Neuronal stem cell (in vitro differentiated cells): ENCODE data around the gene NUP214.
A peak's percentile ranks its signal among the peaks of the same experiment; 100 is the strongest.

Experiments
- DNase-seq: peaks from one replicate; pipeline ENCODE4 v3.0.0-alpha.2; 2013; ENCODE audit warnings: low spot score
- H2AFZ ChIP-seq: one replicate; pipeline ENCODE4 v1.6.1; 2013; ENCODE audit warnings: mild to moderate bottlenecking, low read length, inconsistent platforms
- H2AK5ac ChIP-seq: 2 replicates; pipeline ENCODE4 v1.6.1; 2013; ENCODE audit warnings: low read depth, mild to moderate bottlenecking, inconsistent platforms, low read length, moderate library complexity, mixed read lengths
- H2BK120ac ChIP-seq: 2 replicates; pipeline ENCODE4 v1.6.1; 2013; ENCODE audit warnings: low read depth, mild to moderate bottlenecking, inconsistent platforms, low read length, moderate library complexity, mixed read lengths
- H2BK12ac ChIP-seq: one replicate; pipeline ENCODE4 v1.6.1; 2013; ENCODE audit warnings: low read length, inconsistent platforms
- H2BK15ac ChIP-seq: 2 replicates; pipeline ENCODE4 v1.6.1; 2013; ENCODE audit warnings: mild to moderate bottlenecking, low read length, inconsistent platforms, mixed read lengths
- H2BK5ac ChIP-seq: one replicate; pipeline ENCODE4 v1.6.1; 2013; ENCODE audit warnings: inconsistent platforms, mild to moderate bottlenecking, low read length, moderate library complexity
- H3K14ac ChIP-seq: one replicate; pipeline ENCODE4 v1.6.1; 2013; ENCODE audit warnings: low read length, inconsistent platforms
- H3K18ac ChIP-seq: 2 replicates; pipeline ENCODE4 v1.6.1; 2013; ENCODE audit warnings: low read length, inconsistent platforms
- H3K23ac ChIP-seq: 2 replicates; pipeline ENCODE4 v1.6.1; 2013; ENCODE audit warnings: low read depth, mild to moderate bottlenecking, mixed read lengths, low read length, inconsistent platforms; ENCODE audit not compliant: poor library complexity
- H3K27ac ChIP-seq: replicated peaks from 3 replicates; pipeline ENCODE4 v1.5.1; 2013; ENCODE audit warnings: low read length, inconsistent platforms
- H3K27me3 ChIP-seq, 3 experiments: 2 replicates each; pipeline ENCODE4 v1.6.1; 2013; ENCODE audit warnings: low read length in 3 of 3, mild to moderate bottlenecking in 2 of 3, inconsistent platforms in 1 of 3, low read depth in 1 of 3, mixed read lengths in 1 of 3, moderate library complexity in 1 of 3; ENCODE audit not compliant: control insufficient read depth in 3 of 3, insufficient read depth in 3 of 3
- H3K36me3 ChIP-seq, 2 donors: replicated peaks in 1 of 2; 2 replicates each; pipeline ENCODE4 v1.6.1; 2013; ENCODE audit warnings: low read length in 2 of 2; ENCODE audit not compliant: control insufficient read depth in 2 of 2, insufficient read depth in 2 of 2
- H3K4ac ChIP-seq: 2 replicates; pipeline ENCODE4 v1.6.1; 2013; ENCODE audit warnings: inconsistent platforms, mild to moderate bottlenecking, low read length, moderate library complexity
- H3K4me1 ChIP-seq, 2 donors: 1 replicate in 1 of 2; 2 replicates in 1 of 2; pipeline ENCODE4 v1.6.1; 2013; ENCODE audit warnings: low read length in 2 of 2, low read depth in 1 of 2; ENCODE audit not compliant: control insufficient read depth in 2 of 2, insufficient read depth in 1 of 2
- H3K4me2 ChIP-seq: one replicate; pipeline ENCODE4 v1.6.1; 2013; ENCODE audit warnings: mild to moderate bottlenecking, low read length, inconsistent platforms; ENCODE audit not compliant: insufficient read depth, poor library complexity, severe bottlenecking
- H3K4me3 ChIP-seq, 2 donors: 2 replicates each; pipeline ENCODE4 v1.5.1; 2013; ENCODE audit warnings: low read length in 2 of 2, mild to moderate bottlenecking in 2 of 2, inconsistent platforms in 1 of 2, moderate library complexity in 1 of 2
- H3K79me1 ChIP-seq: one replicate; pipeline ENCODE4 v1.6.1; 2013; ENCODE audit warnings: low read depth, mild to moderate bottlenecking, inconsistent platforms, low read length, moderate library complexity
- H3K9ac ChIP-seq: one replicate; pipeline ENCODE4 v1.6.1; 2013; ENCODE audit warnings: mild to moderate bottlenecking, low read depth, low read length, inconsistent platforms; ENCODE audit not compliant: poor library complexity
- H3K9me3 ChIP-seq, 2 donors: replicated peaks in 1 of 2; 2 replicates each; pipeline versions ENCODE3 to v1.6.1; 2013; ENCODE audit warnings: low read length in 2 of 2, mild to moderate bottlenecking in 2 of 2, inconsistent platforms in 1 of 2, low read depth in 1 of 2, mixed read lengths in 1 of 2, moderate library complexity in 1 of 2; ENCODE audit not compliant: control insufficient read depth in 2 of 2, insufficient read depth in 1 of 2
- H4K8ac ChIP-seq: one replicate; pipeline ENCODE4 v1.6.1; 2013; ENCODE audit warnings: low read depth, mild to moderate bottlenecking, inconsistent platforms, low read length, moderate library complexity
- H4K91ac ChIP-seq: one replicate; pipeline ENCODE4 v1.6.1; 2013; ENCODE audit warnings: low read length, low read depth, mild to moderate bottlenecking, inconsistent platforms; ENCODE audit not compliant: poor library complexity
- WGBS, 2 donors: extraction: QIAGEN DNeasy Blood & Tissue Kit; methylation state at CpG; one replicate each; pipeline ENCODE4 v1.1.7; 2013; ENCODE audit warnings: missing lambda C conversion rate in 2 of 2, mixed read lengths in 1 of 2; ENCODE audit not compliant: insufficient read length in 2 of 2, insufficient replicate concordance in 1 of 2; ENCODE audit errors: extremely low coverage in 2 of 2; 5-methylcytosine and 5-hydroxymethylcytosine counted together

NUP214 gene

GRCh38 chr9:131085370-131086122 lies 39.8 kb upstream of the NUP214 start:
- Histone ChIP-seq H4K8ac (no peak overlapping the region), H3K14ac (peak overlapping the region; percentile 41), H3K4me2 (no peak overlapping the region), H3K4me1 (peaks cover 0 to 2% of the 10 kb centered on the region in 2 donors), H3K23ac (peak overlapping the region; percentile 98), H2BK15ac (no peak overlapping the region), H3K4ac (no peak overlapping the region), H2BK12ac (no peak overlapping the region), H3K27ac (no peak overlapping the region), H3K9ac (no peak overlapping the region), H3K9me3 (no peaks in the 10 kb centered on the region), H2AK5ac (peak overlapping the region; percentile 88), H2BK120ac (no peak overlapping the region), H3K79me1 (no peaks in the 10 kb centered on the region), H3K36me3 (no peaks in the 10 kb centered on the region), H4K91ac (no peak overlapping the region), H2BK5ac (no peak overlapping the region), H2AFZ (peak overlapping the region; percentile 18), H3K4me3 (no peak overlapping the region), H3K27me3 (peaks cover 0 to 33% (median 0%) of the 10 kb centered on the region in 3 experiments), H3K18ac (peak overlapping the region; percentile 50)
- DNase-seq: no peak
- no CpG with 5 or more reads among the region's 23 CpGs for whole genome bisulfite sequencing, 2 donors

- peaks cover 0 to 44% (median 0%) of the 10 kb centered on the region in 3 experiments for H3K27me3 ChIP-seq
- peak overlapping the region; percentile 63 for H3K9ac ChIP-seq
- WGBS, 2 donors: no CpG with 5 or more reads among the region's 19 CpGs
- no peak for DNase-seq
- H3K4me2 ChIP-seq: no peak overlapping the region
- no peak overlapping the region for H3K14ac ChIP-seq
- H4K91ac ChIP-seq: peak overlapping the region; percentile 16
- H3K36me3 ChIP-seq: no peaks in the 10 kb centered on the region
- no peaks in the 10 kb centered on the region for H3K79me1 ChIP-seq
- no peak overlapping the region for H3K27ac ChIP-seq
- H3K18ac ChIP-seq: peak overlapping the region; percentile 74
- peak overlapping the region; percentile 46 for H2BK12ac ChIP-seq
- H2BK15ac ChIP-seq: peak overlapping the region; percentile 82
- peaks cover 0 to 2% of the 10 kb centered on the region in 2 donors for H3K4me1 ChIP-seq
- no peak overlapping the region for H3K4me3 ChIP-seq
- no peaks in the 10 kb centered on the region for H3K9me3 ChIP-seq
- H2AK5ac ChIP-seq: no peak overlapping the region
- H4K8ac ChIP-seq: no peak overlapping the region
- no peak overlapping the region for H2AFZ ChIP-seq
- peak overlapping the region; percentile 97 for H3K23ac ChIP-seq
- H2BK5ac ChIP-seq: no peak overlapping the region
- H3K4ac ChIP-seq: no peak overlapping the region
- peak overlapping the region; percentile 51 for H2BK120ac ChIP-seq
Observed at GRCh38 chr9:131087354-131087893, 38.0 kb upstream of the NUP214 start.

GRCh38 chr9:131090025-131090787 lies 35.2 kb upstream of the NUP214 start:
- H2BK12ac ChIP-seq: no peak overlapping the region
- no peak overlapping the region for H4K91ac ChIP-seq
- H2BK5ac ChIP-seq: no peak overlapping the region
- WGBS, 2 donors: no CpG with 5 or more reads among the region's 13 CpGs
- peak overlapping the region; percentile 95 for H3K23ac ChIP-seq
- H3K18ac ChIP-seq: peak overlapping the region; percentile 18
- H3K4me3 ChIP-seq: no peak overlapping the region
- H3K4me2 ChIP-seq: no peak overlapping the region
- H2BK15ac ChIP-seq: no peak overlapping the region
- no peak overlapping the region for H2BK120ac ChIP-seq
- no peak overlapping the region for H2AFZ ChIP-seq
- H3K36me3 ChIP-seq: no peaks in the 10 kb centered on the region
- peaks cover 0 to 2% of the 10 kb centered on the region in 2 donors for H3K4me1 ChIP-seq
- no peaks in the 10 kb centered on the region for H3K9me3 ChIP-seq
- H3K27me3 ChIP-seq: peaks cover 0 to 64% (median 0%) of the 10 kb centered on the region in 3 experiments
- H4K8ac ChIP-seq: no peak overlapping the region
- no peak overlapping the region for H2AK5ac ChIP-seq
- no peak for DNase-seq
- no peak overlapping the region for H3K9ac ChIP-seq
- H3K27ac ChIP-seq: no peak overlapping the region
- H3K14ac ChIP-seq: no peak overlapping the region
- no peaks in the 10 kb centered on the region for H3K79me1 ChIP-seq
- H3K4ac ChIP-seq: no peak overlapping the region
